Measurements from ENCODE around the gene AGBL5. TPM values are rescaled to one million over a fixed set of nuclear protein-coding genes. Genes with fewer than 3 reads are reported as not detected.
A peak's percentile ranks its signal among the peaks of the same experiment; 100 is the strongest.
"Not testable (repeated sequence)": the region's sequence is repeated elsewhere in the genome, so short reads cannot be mapped to it uniquely, and the experiment has no call there.

Gene AGBL5
- total RNA-seq, 1 donor from 2014 or later: 9.9 TPM

DNA sequence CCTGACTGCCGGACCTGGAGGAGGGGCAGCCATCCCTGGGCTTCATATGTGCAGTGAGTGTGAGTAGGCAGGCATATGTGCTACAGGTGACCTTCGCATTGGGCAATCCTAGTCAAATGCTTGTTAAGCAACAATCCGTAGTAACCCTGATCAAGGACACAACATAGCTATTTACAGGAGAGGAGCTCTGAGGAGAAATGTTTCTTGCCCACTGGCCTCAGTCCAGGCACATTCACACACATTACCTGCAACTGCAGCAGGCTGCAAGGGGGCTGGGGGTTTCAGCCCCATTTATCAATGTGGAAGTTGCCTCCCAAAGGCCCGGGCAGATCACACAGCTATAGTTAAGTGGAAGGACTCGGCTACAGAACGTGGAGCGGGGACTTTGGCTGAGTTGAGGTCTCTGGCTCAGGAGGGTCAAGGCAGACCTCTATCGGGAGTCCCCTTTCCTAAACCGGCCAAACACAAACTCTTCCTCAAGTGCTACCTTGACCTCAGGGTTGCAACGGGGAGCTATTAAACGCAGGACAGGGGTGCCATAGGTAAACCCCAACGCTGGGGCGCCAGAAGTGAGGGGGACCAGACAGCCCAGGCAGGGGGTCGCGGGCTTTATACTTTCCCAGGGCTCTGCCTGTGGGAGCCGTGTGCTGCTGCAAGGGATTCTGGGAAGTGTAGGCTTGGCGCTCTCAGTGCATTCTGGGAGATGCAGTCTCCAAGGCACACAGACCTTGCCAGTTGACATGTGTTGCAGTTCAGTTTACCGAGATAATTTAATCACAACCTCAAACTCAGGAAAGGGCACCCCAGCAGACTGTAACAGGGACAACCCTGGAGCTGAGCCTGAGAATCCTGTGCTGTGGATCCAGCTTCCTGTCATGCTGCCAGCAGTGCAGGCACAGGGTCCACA, 44.5 kb downstream of the AGBL5 start:
- peak; percentile 75 for DNase-seq (ENCODE audit: missing footprints)
- intact Hi-C loops (cut with DNase I): loop anchor here (5.0 kb wide), 2 partner anchors 186 to 206 kb away; partner anchors contain the start of gene TRIM54
- peak; percentile 88 for ATAC-seq

DNA sequence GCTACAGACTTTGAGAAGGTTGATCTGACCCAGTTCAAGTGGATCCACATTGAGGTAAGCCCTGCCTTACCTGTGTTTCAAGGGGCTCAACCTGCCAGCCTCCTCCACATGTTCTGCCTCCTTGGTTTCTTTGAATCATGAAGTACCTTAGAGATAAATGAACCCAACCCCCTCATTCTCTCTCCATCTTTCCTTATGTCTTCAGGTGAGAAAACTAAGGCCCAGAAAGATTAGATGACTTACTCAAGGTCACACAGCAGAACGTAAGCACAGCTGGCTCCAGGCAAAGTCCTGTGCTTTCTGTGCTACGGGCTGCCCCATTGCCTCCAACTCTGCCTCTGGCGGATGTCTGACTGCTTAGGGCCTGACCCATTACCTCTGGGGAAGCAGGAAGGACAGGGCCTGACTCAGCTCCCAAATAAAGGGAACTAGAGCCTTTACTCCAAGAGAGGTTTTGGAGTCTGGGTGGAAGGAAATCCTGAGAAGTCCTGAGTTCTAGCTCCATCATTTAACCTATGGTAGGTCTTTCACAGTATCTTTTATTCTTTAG, 45.4 kb downstream of the AGBL5 start:
- intact Hi-C loops (cut with DNase I): loop anchor here (5.0 kb wide), 2 partner anchors 185 to 205 kb away; partner anchors contain the start of gene TRIM54
- ATAC-seq: no peak

DNA sequence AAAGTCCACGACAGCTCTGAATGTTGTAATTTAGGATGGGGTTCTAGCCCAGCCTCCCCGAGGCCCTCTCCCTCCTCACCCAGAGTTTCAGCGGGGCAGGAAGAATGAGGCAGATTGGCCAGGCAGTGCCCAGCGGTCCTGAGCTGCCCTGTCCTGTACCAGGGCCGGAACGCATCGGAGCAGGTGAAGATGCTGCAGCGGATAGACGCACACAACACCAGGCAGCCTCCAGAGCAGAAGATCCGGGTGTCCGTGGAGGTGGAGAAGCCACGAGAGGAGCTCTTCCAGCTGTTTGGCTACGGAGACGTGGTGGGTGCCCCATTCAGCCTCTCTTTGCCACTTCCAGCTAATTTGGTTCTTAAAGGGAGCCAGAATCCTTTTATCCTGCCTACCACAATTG, 45.9 kb downstream of the AGBL5 start:
- DNase-seq (ENCODE audit: missing footprints): no peak
- intact Hi-C loops (cut with DNase I): loop anchor here (5.0 kb wide), 2 partner anchors 185 to 205 kb away; partner anchors contain the start of gene TRIM54

More for the DNA sequence above, 45.4 kb downstream of the AGBL5 start:
- DNase-seq (ENCODE audit: missing footprints): peak; percentile 20

GRCh38 chr2:27099334-27099955, 48.0 kb downstream of the AGBL5 start:
- peak; percentile 71 for DNase-seq (ENCODE audit: missing footprints)
- no peak for ATAC-seq
- intact Hi-C loops (cut with DNase I): loop anchor here (5.0 kb wide), 2 partner anchors 183 to 203 kb away; partner anchors contain the start of gene TRIM54

More for the DNA sequence above, 45.9 kb downstream of the AGBL5 start:
- no peak for ATAC-seq

- DNase-seq (ENCODE audit: missing footprints) (no peak), ATAC-seq (no peak)
- intact Hi-C loops (cut with DNase I): no loop called here
These were observed 48.6 kb downstream of the AGBL5 start for GRCh38 chr2:27100036-27100435.

DNA sequence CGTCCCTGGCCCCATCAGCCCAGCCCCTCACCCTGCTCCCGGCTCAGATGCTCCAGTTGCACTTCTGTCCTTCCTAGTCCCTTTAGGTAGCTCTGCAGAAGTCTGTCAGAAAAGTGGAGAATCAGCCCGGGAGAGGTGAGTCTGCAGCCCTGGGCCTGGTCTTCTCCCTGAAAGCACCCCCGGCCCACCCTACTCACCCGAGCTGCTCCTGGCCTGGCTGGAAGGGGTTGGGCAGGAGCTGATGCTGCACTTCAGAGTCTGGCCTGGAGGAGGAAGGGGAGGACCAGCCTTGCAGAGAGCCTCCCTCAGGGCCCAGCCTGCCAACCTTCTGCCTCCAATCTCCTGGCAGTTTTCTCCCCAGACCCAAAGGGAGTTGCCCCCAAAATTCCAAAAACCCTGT, 50.9 kb downstream of the AGBL5 start:
- ATAC-seq (no peak), DNase-seq (ENCODE audit: missing footprints) (peak; percentile 59)

GRCh38 chr2:27105981-27106380, 54.5 kb downstream of the AGBL5 start:
- intact Hi-C loops (cut with DNase I): no loop called here
- ATAC-seq (no peak), DNase-seq (ENCODE audit: missing footprints) (no peak)

More for the DNA sequence above, 50.9 kb downstream of the AGBL5 start:
- intact Hi-C loops (cut with DNase I): no loop called here

DNA sequence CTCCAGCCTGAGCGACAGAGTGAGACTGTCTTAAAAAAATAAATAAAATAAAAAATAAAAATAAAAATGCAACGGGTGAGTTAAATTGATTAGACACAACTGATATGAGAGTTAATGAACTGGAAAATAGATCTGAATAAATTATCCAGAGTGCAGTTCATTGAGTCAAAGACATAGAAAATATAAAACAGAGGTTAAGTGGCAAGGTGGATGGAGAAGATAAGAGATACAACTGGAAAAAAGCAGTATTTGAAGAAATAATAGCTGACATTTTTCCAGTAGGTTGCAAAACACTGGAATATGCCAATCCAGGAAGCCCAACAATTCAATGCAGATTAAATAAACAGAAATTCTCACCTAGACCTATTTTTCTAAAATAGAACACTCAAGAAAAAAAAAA, 56.8 kb downstream of the AGBL5 start:
- intact Hi-C loops (cut with DNase I): no loop called here
- ATAC-seq (no peak), DNase-seq (ENCODE audit: missing footprints) (no peak)

DNA sequence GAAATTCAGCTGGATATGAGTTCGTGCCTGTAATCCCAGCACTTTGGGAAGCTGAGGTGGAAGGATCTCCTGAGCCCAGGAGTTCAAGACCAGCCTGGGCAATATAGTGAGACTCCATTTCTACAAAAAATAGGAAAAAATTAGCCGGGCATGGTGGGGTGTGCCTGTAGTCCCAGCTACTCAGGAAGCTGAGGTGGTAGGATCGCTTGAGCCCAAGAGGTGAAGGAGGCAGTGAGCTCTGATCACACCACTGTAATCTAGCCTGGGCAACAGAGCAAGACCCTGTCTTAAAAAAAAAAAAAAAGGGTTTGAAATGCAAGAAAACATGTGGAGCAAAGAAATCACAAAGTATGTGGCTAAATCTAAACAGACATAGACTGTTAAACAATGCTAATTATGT, 57.6 kb downstream of the AGBL5 start:
- ATAC-seq: no peak
- intact Hi-C loops (cut with DNase I): no loop called here
- DNase-seq (ENCODE audit: missing footprints): no peak

GRCh38 chr2:27110603-27111352, 59.3 kb downstream of the AGBL5 start:
- intact Hi-C loops (cut with DNase I); ATAC-seq: not testable (repeated sequence)
- DNase-seq (ENCODE audit: missing footprints): peak; percentile 37

DNA sequence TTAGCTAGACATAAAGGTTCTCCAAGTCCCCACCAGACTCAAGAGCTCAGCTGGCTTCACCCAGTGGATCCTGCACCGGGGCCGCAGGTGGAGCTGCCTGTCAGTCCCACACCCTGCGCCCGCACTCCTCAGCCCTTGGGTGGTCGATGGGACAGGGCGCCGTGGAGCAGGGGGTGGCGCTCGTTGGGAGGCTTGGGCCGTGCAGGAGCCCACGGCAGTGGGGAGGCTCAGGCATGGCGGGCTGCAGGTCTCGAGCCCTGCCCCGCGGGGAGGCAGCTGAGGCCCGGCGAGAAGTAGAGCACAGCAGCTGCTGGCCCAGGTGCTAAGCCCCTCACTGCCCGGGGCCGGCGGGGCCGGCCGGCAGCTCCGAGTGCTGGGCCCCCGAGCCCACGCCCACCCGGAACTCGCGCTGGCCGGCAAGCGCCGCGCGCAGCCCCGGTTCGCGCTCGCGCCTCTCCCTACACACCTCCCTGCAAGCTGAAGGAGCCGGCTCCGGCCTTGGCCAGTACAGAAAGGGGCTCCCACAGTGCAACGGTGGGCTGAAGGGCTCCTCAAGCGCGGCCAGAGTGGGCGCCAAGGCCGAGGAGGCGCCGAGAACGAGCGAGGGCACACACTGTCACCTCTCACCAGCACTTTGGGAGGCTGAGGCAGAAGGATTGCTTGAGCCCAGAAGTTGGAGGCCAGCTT, 60.1 kb downstream of the AGBL5 start:
- DNase-seq (ENCODE audit: missing footprints); intact Hi-C loops (cut with DNase I); ATAC-seq: not testable (repeated sequence)

DNA sequence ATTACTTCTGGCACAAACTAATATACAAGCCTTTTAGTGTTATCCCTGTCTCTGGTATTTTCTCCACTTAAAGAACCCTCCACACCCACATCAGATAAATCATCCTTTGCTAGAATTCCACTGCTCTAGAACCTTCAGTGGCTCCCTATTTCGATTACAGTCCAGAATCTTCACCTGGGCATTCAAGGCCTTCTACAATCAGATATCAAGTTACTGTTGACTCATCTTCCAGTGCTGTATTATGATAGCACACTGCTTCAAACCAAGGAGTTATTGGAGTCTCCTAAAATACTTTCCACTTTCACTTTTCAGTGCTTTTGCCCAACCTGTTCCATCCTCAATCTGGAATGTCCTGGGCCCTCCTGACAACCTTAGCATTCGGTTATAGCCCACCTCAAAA, 64.1 kb downstream of the AGBL5 start:
- ATAC-seq (no peak), DNase-seq (ENCODE audit: missing footprints) (no peak)

GRCh38 chr2:27117995-27118524, 66.6 kb downstream of the AGBL5 start:
- ATAC-seq (no peak), DNase-seq (ENCODE audit: missing footprints) (no peak)
- intact Hi-C loops (cut with DNase I): no loop called here

More for the DNA sequence above, 64.1 kb downstream of the AGBL5 start:
- intact Hi-C loops (cut with DNase I): no loop called here

GRCh38 chr2:27118525-27119329, 67.3 kb downstream of the AGBL5 start, which contains the start of gene CGREF1:
TSS of gene CGREF1 (minus strand) at chr2:27119128. CDS start at chr2:27104366, 14,762 bp downstream.
- ATAC-seq: no peak
- no peak for DNase-seq (ENCODE audit: missing footprints)
- intact Hi-C loops (cut with DNase I): no loop called here

GRCh38 chr2:27119330-27119670, 67.8 kb downstream of the AGBL5 start:
- ATAC-seq; DNase-seq (ENCODE audit: missing footprints); intact Hi-C loops (cut with DNase I): not testable (repeated sequence)
